Omental fat pad (tissue), 4 donors: ENCODE data around the gene KPTN. TPM values are rescaled to one million over a fixed set of nuclear protein-coding genes. Genes with fewer than 3 reads are reported as not detected.

Experiments
- ATAC-seq: fragments of 150-250 bp; one replicate; pipeline ENCODE4 v1.9.1; 2016; ENCODE audit warnings: mild to moderate bottlenecking, moderate library complexity; ENCODE audit not compliant: low FRiP score
- DNase-seq: peaks from one replicate; pipeline ENCODE4 v3.0.0-alpha.2; 2019; ENCODE audit warnings: low spot score
- CTCF ChIP-seq, 3 donors: fragments of 450-650 bp; IDR thresholded peaks; one replicate each; pipeline ENCODE4 v1.5.1; 2016 to 2017; ENCODE audit warnings: antibody characterized with exemption in 3 of 3, mild to moderate bottlenecking in 3 of 3, moderate library complexity in 2 of 3
- total RNA-seq, 4 donors: library from RNA; depleted of rRNA; stranded (reverse); fragments of >200 nt; gene quantifications; one replicate each; pipeline ENCODE4 v1.1.0, GENCODE V29; 2016

The KPTN gene
- total RNA-seq, 4 donors from 2014 or later: 4.4 to 7.6 (median 5.5) TPM

GRCh38 chr19:47456721-47457474 lies 27.1 kb downstream of the KPTN start:
- no peak for TF ChIP-seq CTCF (IDR thresholded peaks at IDR 0.05)
- DNase-seq (no peak), ATAC-seq (no peak)

GRCh38 chr19:47450478-47450877 lies 33.5 kb downstream of the KPTN start:
- no peak for DNase-seq
- no peak for ATAC-seq
- no peak for TF ChIP-seq CTCF (IDR thresholded peaks at IDR 0.05)

GRCh38 chr19:47448360-47448727 lies 35.7 kb downstream of the KPTN start:
- DNase-seq (no peak), ATAC-seq (no peak)
- TF ChIP-seq CTCF (IDR thresholded peaks at IDR 0.05): no peak

- no peak for DNase-seq
- TF ChIP-seq CTCF (IDR thresholded peaks at IDR 0.05): no peak
- peak; percentile 9 for ATAC-seq
Observed at GRCh38 chr19:47447470-47448359, 36.3 kb downstream of the KPTN start.

GRCh38 chr19:47446534-47447469 lies 37.2 kb downstream of the KPTN start:
- TF ChIP-seq CTCF (IDR thresholded peaks at IDR 0.05): no peak
- no peak for DNase-seq
- no peak for ATAC-seq

- DNase-seq: no peak
- no peak for ATAC-seq
- no peak for TF ChIP-seq CTCF (IDR thresholded peaks at IDR 0.05)
Observed at GRCh38 chr19:47445937-47446402, 38.0 kb downstream of the KPTN start.
